GM19395 (cell line): ENCODE data around the gene RNF186.
"Not testable (repeated sequence)": the region's sequence is repeated elsewhere in the genome, so short reads cannot be mapped to it uniquely, and the experiment has no call there.

Source experiments
- ATAC-seq: cut with Tn5 transposase; IDR thresholded peaks from one replicate; pipeline ENCODE4 v1.9.1; 2021; ENCODE audit warnings: mild to moderate bottlenecking, moderate library complexity; ENCODE audit not compliant: unreplicated experiment

The RNF186 gene

DNA sequence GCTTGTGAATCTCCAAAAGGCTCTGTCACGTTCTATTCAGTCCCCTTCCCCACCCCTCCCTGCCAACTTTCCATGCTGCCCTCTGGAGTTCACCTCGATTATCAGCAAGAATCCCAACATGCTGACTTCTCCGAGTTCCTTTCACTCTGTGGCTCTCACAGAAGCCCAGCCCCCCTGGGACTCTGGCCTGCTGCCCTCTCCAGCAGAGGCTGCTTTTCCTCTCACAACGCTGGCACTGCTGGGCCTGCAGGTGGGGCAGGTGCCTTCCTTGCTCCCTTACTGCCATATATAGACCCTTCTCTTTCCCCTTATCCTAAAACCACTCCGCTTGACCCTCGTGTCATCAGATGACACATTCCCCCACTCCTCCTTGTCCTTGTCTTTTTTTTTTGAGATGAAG, 10.2 kb upstream of the RNF186 start:
- no peak for ATAC-seq

- no peak for ATAC-seq
These were observed 9.5 kb upstream of the RNF186 start for GRCh38 chr1:19824541-19824940.

DNA sequence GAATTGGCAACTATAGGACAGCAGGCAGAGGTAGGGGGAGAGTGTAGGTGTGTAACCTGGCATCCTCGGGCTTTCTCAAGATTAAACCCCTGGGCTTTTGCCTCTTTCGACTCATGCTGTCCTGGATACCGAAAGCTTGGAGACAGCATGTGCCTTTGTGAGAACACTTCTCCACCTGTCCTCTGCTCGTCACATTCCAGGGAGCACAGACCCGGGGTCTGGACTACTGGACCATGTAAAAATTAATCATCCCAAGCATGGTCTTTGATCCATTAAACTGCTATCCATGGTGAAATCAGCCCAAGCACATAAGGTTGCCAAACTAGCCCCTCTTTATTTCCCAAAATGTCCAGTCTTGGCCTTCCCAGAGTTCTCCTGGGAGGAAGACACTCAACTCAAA, 9.0 kb upstream of the RNF186 start:
- ATAC-seq: no peak

DNA sequence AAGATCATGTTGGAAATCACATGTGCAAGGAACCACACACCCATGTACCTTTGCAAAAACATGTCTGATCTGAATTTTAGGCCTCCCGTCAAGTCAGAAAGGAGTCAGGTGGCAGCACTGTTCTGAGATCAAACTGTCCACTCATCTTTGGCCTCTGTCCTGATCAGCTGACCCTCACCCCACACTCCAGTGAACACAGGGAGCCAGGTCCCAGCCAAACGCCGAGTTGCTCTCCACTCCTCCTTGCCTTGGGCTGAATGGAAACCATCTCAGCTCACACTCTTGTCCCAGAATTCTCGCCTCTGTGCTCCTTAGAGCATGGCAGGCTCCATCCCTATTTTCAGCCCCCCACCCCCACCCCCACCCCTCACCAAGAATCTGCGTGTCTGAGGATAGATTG, 4.6 kb upstream of the RNF186 start:
- ATAC-seq: no peak

DNA sequence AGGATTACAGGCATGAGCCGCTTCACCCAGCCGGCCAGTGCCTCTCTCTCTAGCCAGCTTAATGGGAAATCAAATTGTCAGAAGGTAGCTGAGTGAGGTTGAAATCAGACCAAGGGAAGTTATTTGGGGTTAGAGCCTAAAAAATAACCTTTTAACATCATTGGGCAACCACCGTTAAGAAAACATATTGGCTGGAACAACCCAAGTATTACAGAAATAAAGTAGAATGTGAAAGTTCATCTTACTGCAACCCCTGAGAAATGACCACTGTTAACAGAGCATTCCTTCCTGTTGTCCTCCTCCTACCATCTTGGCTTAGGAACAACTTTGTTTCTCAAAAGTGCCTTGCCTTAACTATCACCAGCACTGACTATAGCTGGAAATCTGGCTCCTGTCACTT, 3.2 kb upstream of the RNF186 start:
- ATAC-seq: no peak

GRCh38 chr1:19817160-19817559, 2.1 kb upstream of the RNF186 start:
- ATAC-seq: no peak

DNA sequence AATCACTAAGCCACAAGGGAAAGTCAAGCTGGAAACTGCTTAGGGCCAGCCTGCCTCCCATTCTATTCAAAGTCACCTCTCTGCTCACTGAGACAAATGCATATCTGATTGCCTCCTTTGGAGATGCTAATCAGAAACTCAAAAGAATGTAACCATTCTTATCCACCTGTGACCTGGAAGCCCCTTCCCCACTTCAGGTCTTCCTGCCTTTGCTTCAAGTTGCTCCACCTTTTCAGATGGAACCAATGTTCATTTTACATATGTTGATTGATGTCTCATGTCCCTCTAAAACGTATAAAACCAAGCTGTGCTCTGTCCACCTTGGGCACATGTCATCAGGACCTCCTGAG, 1.6 kb upstream of the RNF186 start:
- not testable (repeated sequence) for ATAC-seq

- ATAC-seq: no peak
These were observed 986 bp upstream of the RNF186 start for GRCh38 chr1:19815801-19816736.

DNA sequence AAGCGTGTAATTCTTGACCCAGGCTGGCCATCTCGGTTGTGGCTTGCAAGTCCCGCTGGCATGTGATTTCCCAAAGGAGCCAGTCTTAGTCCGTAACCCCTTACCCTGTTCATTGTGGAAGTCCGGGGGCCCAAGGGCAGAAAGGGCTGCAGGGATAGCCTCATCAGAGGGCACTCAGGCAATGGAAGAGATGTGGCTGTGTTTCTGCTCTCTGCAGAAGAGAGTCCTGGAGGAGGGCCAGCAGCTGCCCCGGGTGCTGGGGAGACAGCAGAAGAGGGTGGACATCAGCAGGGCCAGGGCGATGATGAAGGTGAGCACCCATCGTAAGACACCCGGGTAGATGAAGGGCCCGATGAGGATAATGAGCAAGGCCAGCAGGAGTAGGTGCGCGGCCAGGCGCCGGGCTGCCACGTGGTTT, 830 bp downstream of the RNF186 start:
- ATAC-seq: no peak

DNA sequence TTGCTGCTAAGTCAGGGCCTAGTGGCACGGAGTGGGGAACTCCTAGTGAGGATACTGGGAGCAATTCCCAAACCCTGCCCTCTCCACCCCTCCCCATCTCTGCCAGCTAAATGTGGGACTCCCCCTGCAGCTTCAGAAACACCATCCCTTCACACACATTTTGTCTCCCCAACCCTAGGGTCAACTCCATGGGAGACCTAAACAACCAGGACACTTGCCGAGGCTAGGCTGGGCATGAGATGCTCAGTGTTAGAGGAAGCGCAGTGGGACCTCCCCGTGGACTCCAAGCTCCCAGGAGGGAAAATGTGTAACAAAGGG, 1.5 kb downstream of the RNF186 start:
- no peak for ATAC-seq

DNA sequence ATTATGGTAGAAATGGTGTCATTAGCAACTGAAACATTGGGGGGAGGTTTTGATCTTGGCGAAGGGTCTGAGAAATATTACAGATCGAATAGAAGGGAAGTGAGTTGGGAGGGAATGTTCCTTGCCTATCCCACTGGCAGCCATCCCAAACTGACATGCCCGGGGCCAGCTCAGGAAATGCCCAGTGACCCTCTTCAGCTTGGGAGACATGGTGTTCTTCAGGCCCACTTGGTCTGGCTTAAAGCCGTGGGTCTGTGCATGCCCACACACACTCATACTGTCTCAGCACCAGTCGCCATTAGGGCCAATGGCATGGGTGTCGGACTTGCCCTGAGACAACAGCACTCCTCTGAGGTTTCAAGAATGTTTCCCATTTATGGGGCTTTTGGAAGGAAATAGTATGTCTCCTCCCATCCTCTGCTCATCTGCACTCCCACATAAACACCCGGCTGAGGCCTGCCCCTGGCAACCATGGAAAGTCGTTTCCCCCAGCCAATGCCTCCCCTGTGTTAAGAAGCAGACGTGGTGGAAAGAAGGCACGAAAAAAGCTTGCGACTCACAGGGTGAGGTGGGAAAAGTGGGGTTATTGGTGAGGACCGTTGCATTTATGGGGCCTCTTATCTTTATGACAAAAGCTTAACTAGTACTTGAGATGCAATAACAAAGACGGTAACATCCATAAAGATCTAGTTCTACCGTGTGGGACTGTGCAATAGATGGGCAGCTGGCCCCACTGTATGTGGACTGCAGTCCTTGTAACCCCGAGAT, 2.0 kb downstream of the RNF186 start:
- no peak for ATAC-seq

GRCh38 chr1:19811206-19811851, 3.8 kb downstream of the RNF186 start:
- no peak for ATAC-seq

- ATAC-seq: no peak
These were observed 5.9 kb downstream of the RNF186 start for GRCh38 chr1:19809044-19809750.

- ATAC-seq: no peak
These were observed 6.7 kb downstream of the RNF186 start for GRCh38 chr1:19808351-19808750.

- ATAC-seq: no peak
These were observed 10.2 kb downstream of the RNF186 start for GRCh38 chr1:19804831-19805251.

GRCh38 chr1:19802269-19802668, 12.8 kb downstream of the RNF186 start:
- ATAC-seq: no peak

DNA sequence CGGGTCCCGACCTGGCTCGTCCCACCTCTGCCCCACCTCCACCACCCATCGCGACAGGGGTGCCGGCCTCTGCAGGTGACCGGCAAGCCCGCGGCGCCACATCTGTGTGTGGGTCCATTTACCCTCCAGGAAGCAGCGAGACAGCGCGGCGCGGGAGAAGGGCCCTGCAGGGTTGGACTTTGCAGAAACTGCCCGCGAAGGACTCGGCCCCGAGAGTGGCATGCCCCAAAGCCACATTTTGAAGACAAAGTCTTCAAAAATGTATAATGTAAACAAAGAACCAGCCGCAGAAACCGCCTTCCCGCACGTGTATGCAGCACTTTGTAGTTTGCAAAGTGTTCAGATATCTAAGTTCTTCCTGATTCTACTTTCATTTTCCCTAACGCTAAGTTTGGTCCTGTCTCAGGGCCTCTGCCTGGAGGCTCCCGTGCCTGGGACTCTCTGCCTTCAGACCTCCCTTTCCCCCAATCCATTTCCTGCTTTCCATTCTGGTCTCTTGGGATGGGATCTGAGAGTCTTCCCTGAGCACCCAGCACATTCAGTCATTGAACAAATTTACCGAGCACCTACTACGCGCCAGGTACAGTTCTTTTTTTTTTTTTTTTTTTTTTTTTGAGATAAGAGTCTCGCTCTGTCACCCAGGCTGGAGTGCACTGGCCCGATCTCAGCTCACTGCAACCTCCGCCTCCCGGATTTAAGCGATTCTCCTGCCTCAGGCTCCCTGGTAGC, 14.8 kb downstream of the RNF186 start:
- peak; percentile 49 for ATAC-seq

DNA sequence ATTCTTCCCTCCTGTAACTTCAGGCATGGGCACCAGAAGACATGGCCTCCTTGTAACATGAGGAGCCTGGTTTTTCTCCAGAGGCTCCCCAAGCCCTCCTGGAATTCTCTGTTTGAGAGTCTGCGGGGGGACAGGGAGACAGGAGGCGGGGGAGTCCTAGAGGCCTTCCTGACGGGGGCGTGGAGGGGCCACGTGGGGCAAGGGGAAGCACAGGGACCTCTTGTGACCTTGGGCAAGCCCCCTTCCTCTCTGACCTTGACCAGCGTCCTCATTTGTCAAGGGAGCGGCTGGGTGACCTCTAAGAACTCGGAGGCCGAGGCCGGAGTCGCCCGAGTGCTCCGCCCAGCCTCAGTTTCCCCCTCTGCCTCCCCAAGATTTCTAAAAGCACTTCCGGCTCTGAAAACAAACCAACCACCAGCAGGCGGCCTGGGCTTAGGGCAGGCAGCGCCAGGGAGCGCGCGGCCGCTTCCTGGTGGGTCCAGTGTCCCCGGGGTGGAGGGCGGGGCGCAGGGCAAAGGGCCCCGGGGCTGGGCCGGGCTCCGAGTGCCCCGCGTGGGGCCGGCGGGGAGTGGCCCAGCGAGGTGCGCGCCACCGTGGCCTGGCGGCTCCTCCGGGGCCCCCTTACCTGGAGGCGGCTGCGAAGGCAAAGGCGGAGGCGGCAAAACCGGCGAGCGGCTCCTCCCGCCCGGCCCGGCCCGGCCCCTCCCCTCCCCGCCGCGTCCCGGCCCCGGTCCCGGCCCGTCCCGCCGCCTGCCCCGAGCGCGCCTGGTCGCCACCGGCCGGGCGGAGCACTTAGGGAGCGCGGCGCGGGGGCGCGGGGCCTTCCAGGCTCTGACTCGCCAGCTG, 15.6 kb downstream of the RNF186 start, which contains the start of gene TMCO4:
TMCO4 (minus strand) TSS at position 687 of the 846 bp plus-strand sequence. CDS start 19,158 bp downstream, outside the sequence.
- ATAC-seq: peak; percentile 65

- ATAC-seq: no peak
These were observed 16.4 kb downstream of the RNF186 start for GRCh38 chr1:19798486-19799229.
